ENCODE results near the gene ADGB.
"Not testable (repeated sequence)": the region's sequence is repeated elsewhere in the genome, so short reads cannot be mapped to it uniquely, and the experiment has no call there.

The ADGB gene

GRCh38 chr6:146753306-146753705, 154.5 kb downstream of the ADGB start:
- DNase-seq (ENCODE audit: low read depth in 2 of 2, low spot score in 1 of 2) = no peak

- DNase-seq (ENCODE audit: low read depth in 2 of 2, low spot score in 1 of 2) = no peak
These were observed 168.9 kb downstream of the ADGB start for GRCh38 chr6:146767632-146768031.

- no peak for DNase-seq (ENCODE audit: low read depth in 2 of 2, low spot score in 1 of 2)
These were observed 169.9 kb downstream of the ADGB start for GRCh38 chr6:146768722-146769121.

- no peak for DNase-seq (ENCODE audit: low read depth in 2 of 2, low spot score in 1 of 2)
These were observed 171.6 kb downstream of the ADGB start for GRCh38 chr6:146770275-146770964.

- peak in 1 of 2 donors; percentile 11 for DNase-seq (ENCODE audit: low read depth in 2 of 2, low spot score in 1 of 2)
These were observed 172.4 kb downstream of the ADGB start for GRCh38 chr6:146770965-146771735.

GRCh38 chr6:146775220-146775619, 176.4 kb downstream of the ADGB start:
- DNase-seq (ENCODE audit: low read depth in 2 of 2, low spot score in 1 of 2) = no peak

- no peak for DNase-seq (ENCODE audit: low read depth in 2 of 2, low spot score in 1 of 2)
These were observed 183.1 kb downstream of the ADGB start for GRCh38 chr6:146781836-146782235.

GRCh38 chr6:146785001-146785585, 186.3 kb downstream of the ADGB start:
- DNase-seq (ENCODE audit: low read depth in 2 of 2, low spot score in 1 of 2) = no peak

- no peak for DNase-seq (ENCODE audit: low read depth in 2 of 2, low spot score in 1 of 2)
These were observed 189.2 kb downstream of the ADGB start for GRCh38 chr6:146787876-146788508.

GRCh38 chr6:146790561-146791091, 191.9 kb downstream of the ADGB start:
- no peak for DNase-seq (ENCODE audit: low read depth in 2 of 2, low spot score in 1 of 2)

GRCh38 chr6:146791930-146792329, 193.2 kb downstream of the ADGB start:
- no peak for DNase-seq (ENCODE audit: low read depth in 2 of 2, low spot score in 1 of 2)

- not testable (repeated sequence) for DNase-seq (ENCODE audit: low read depth in 2 of 2, low spot score in 1 of 2)
These were observed 194.4 kb downstream of the ADGB start for GRCh38 chr6:146793218-146793617.

GRCh38 chr6:146795479-146796133, 196.8 kb downstream of the ADGB start:
- no peak for DNase-seq (ENCODE audit: low read depth in 2 of 2, low spot score in 1 of 2)

- not testable (repeated sequence) for DNase-seq (ENCODE audit: low read depth in 2 of 2, low spot score in 1 of 2)
These were observed 204.4 kb downstream of the ADGB start for GRCh38 chr6:146803167-146803566.

- no peak for DNase-seq (ENCODE audit: low read depth in 2 of 2, low spot score in 1 of 2)
These were observed 204.8 kb downstream of the ADGB start for GRCh38 chr6:146803601-146804000.

- no peak for DNase-seq (ENCODE audit: low read depth in 2 of 2, low spot score in 1 of 2)
These were observed 207.0 kb downstream of the ADGB start for GRCh38 chr6:146805546-146806325.

GRCh38 chr6:146809014-146809413, 210.2 kb downstream of the ADGB start:
- not testable (repeated sequence) for DNase-seq (ENCODE audit: low read depth in 2 of 2, low spot score in 1 of 2)

- not testable (repeated sequence) for DNase-seq (ENCODE audit: low read depth in 2 of 2, low spot score in 1 of 2)
These were observed 214.1 kb downstream of the ADGB start for GRCh38 chr6:146812811-146813321.

GRCh38 chr6:146813554-146813953, 214.8 kb downstream of the ADGB start:
- DNase-seq (ENCODE audit: low read depth in 2 of 2, low spot score in 1 of 2) = no peak

Measured in stimulated activated CD8-positive, alpha-beta memory T cell treated with anti-CD3 and anti-CD28 coated beads, Interleukin-4, amount 100 ng/mL, for 1 hour (primary cell).